CD4-positive, alpha-beta T cell (primary cell): ENCODE results near the gene RAI14. TPM values are rescaled to one million over a fixed set of nuclear protein-coding genes. Genes with fewer than 3 reads are reported as not detected.

Experiments
- ATAC-seq: fragments of 200-7000 bp; cut with Tn5 transposase; one replicate; pipeline ENCODE4 v1.10.0; 2022; ENCODE audit warnings: mild to moderate bottlenecking; ENCODE audit not compliant: poor library complexity
- CTCF ChIA-PET: fragments of 350-600 bp; sonication (Branson Sonifier 250); formaldehyde crosslinking; loops from one replicate; lab custom pipeline; 2021; ENCODE audit warnings: antibody characterized with exemption, inconsistent platforms; lab: Charles Lee
- POLR2A ChIA-PET: fragments of 350-600 bp; sonication (Branson Sonifier 250); formaldehyde crosslinking; loops from one replicate; lab custom pipeline; 2021; ENCODE audit warnings: antibody characterized with exemption, inconsistent platforms; lab: Charles Lee
- DNase-seq, 14 experiments: peaks; one replicate each; pipeline ENCODE4 v3.0.0-alpha.2; 2013 to 2020; ENCODE audit warnings: mixed read lengths in 2 of 14
- H3K27ac ChIP-seq, 2 donors: one replicate each; pipeline versions ENCODE4 v1.5.1 to v1.7.0; 2013; ENCODE audit warnings: low read length in 2 of 2, low read depth in 1 of 2, mild to moderate bottlenecking in 1 of 2
- H3K27me3 ChIP-seq, 2 experiments: 1 replicate in 1 of 2; 2 replicates in 1 of 2; pipeline versions ENCODE4 v1.6.1 to v1.7.0; 2013; ENCODE audit warnings: low read length in 2 of 2, control low read depth in 1 of 2, mild to moderate bottlenecking in 1 of 2, moderate library complexity in 1 of 2; ENCODE audit not compliant: insufficient read depth in 2 of 2, control insufficient read depth in 1 of 2
- H3K36me3 ChIP-seq: one replicate; pipeline ENCODE4 v1.6.1; 2013; ENCODE audit warnings: low read length, control low read depth; ENCODE audit not compliant: insufficient read depth
- H3K4me1 ChIP-seq: one replicate; pipeline ENCODE4 v1.6.1; 2013; ENCODE audit warnings: low read length, control low read depth; ENCODE audit not compliant: insufficient read depth
- H3K4me3 ChIP-seq: one replicate; pipeline ENCODE4 v1.5.1; 2013; ENCODE audit warnings: mild to moderate bottlenecking, low read length, moderate library complexity
- H3K9me3 ChIP-seq, 2 experiments: 1 replicate in 1 of 2; 2 replicates in 1 of 2; pipeline versions ENCODE4 v1.6.1 to v1.7.0; 2013; ENCODE audit warnings: low read length in 2 of 2, mild to moderate bottlenecking in 2 of 2, control low read depth in 1 of 2, moderate library complexity in 1 of 2; ENCODE audit not compliant: control insufficient read depth in 1 of 2, insufficient read depth in 1 of 2
- H3K27ac Mint-ChIP-seq: one replicate; pipeline ENCODE4 v1.8.0; 2020; ENCODE audit warnings: mixed read lengths
- H3K27me3 Mint-ChIP-seq: one replicate; pipeline ENCODE4 v1.8.0; 2021; ENCODE audit warnings: mixed read lengths
- H3K36me3 Mint-ChIP-seq: one replicate; pipeline ENCODE4 v1.8.0; 2021; ENCODE audit warnings: low read depth, mixed read lengths
- H3K4me1 Mint-ChIP-seq: one replicate; pipeline ENCODE4 v1.8.0; 2021; ENCODE audit warnings: low read depth, mixed read lengths
- H3K4me3 Mint-ChIP-seq: one replicate; pipeline ENCODE4 v1.8.0; 2020; ENCODE audit warnings: mild to moderate bottlenecking, mixed read lengths
- H3K9me3 Mint-ChIP-seq: one replicate; pipeline ENCODE4 v1.8.0; 2020; ENCODE audit warnings: mixed read lengths
- intact Hi-C, 2 experiments: fragments of 100-400 bp; cut with DNase I in 1 of 2; cut with micrococcal nuclease in 1 of 2; formaldehyde crosslinking; loops; one replicate each; pipeline versions ENCODE4 v1.15.1 to v1.9.0; 2023 to 2025; cut with DNase I, micrococcal nuclease
- total RNA-seq, 174 experiments: library from RNA in 2 of 174; stranded (reverse) in 2 of 174; gene quantifications; one replicate each; pipeline ENCODE4 v1.2.3 and lab custom pipeline; 2021 to 2026
- TF ChIP-seq, protein P1 (sequence below): fragments of 200-600 bp; IDR thresholded peaks from one replicate; pipeline ENCODE4 v1.8.0; 2022; ENCODE audit warnings: antibody characterized with exemption, mild to moderate bottlenecking

The RAI14 gene
- total RNA-seq, 2 experiments from 2014 or later = 0.20 to 0.60 TPM

DNA sequence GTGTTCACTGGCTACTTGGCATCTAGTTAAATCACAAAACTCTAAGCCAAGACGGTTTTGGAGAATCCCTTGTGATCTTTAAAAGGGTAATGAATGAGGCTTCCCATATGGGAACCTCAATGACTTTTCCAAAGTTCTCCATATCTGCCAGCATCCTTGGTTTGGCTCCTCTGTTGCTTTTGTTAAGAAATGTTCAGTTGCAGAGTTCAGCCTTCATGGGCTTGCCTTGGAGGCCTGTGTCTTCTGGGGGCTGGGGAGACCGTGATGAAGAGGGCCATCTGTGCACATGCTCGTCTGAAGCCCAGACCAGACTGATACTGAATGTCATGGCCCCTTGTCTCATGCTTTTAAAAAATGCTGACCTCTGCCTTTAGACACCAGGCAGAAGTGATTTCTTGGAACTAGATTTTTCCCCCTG is 84.3 kb downstream of the RAI14 start:
- Mint-ChIP-seq H3K27ac (no peak overlapping the region), H3K4me3 (no peak overlapping the region), H3K27me3 (peaks cover 7% of the 10 kb centered on the region), H3K36me3 (no peaks in the 10 kb centered on the region), H3K4me1 (no peaks in the 10 kb centered on the region), H3K9me3 (no peaks in the 10 kb centered on the region)
- ATAC-seq = no peak
- Histone ChIP-seq H3K4me1 (peaks cover 4% of the 10 kb centered on the region), H3K9me3 (no peaks in the 10 kb centered on the region), H3K4me3 (no peak overlapping the region), H3K27me3 (no peaks in the 10 kb centered on the region), H3K27ac (no peak overlapping the region), H3K36me3 (no peaks in the 10 kb centered on the region)
- intact Hi-C loops = no loop called here
- TF ChIP-seq, protein P1, sequence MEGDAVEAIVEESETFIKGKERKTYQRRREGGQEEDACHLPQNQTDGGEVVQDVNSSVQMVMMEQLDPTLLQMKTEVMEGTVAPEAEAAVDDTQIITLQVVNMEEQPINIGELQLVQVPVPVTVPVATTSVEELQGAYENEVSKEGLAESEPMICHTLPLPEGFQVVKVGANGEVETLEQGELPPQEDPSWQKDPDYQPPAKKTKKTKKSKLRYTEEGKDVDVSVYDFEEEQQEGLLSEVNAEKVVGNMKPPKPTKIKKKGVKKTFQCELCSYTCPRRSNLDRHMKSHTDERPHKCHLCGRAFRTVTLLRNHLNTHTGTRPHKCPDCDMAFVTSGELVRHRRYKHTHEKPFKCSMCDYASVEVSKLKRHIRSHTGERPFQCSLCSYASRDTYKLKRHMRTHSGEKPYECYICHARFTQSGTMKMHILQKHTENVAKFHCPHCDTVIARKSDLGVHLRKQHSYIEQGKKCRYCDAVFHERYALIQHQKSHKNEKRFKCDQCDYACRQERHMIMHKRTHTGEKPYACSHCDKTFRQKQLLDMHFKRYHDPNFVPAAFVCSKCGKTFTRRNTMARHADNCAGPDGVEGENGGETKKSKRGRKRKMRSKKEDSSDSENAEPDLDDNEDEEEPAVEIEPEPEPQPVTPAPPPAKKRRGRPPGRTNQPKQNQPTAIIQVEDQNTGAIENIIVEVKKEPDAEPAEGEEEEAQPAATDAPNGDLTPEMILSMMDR = no peak
- ChIA-PET CTCF (no interaction called here), POLR2A (no interaction called here)
- no peak for DNase-seq

DNA sequence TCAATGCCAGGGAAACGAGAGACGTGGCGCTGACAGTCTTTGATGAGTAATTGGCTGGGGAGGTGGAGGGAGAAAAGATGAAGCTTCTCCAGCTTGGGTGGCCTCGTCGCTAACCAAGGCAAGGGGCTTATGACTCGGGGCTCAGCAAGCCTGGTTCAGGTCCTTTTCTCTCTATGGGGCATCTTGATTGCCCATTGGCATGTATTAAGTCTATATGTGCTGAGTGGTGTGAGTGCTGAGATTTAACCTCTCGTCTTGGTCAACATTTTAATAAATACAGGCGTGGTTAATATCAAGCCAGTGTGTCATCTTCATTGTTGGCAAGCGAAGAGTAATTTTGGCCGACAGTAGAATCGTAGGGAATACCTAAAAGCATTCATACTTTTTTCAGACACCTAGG is 85.9 kb downstream of the RAI14 start:
- Mint-ChIP-seq H3K36me3 (no peaks in the 10 kb centered on the region), H3K4me3 (no peak overlapping the region), H3K9me3 (no peaks in the 10 kb centered on the region), H3K27me3 (peaks cover 3% of the 10 kb centered on the region), H3K4me1 (no peaks in the 10 kb centered on the region), H3K27ac (no peak overlapping the region)
- ChIA-PET CTCF (no interaction called here), POLR2A (no interaction called here)
- no peaks in the 10 kb centered on the region for H3K9me3 ChIP-seq
- intact Hi-C loops = no loop called here
- ATAC-seq (no peak), DNase-seq (no peak)
- H3K27ac ChIP-seq = no peak overlapping the region
- no peak overlapping the region for H3K4me3 ChIP-seq
- H3K27me3 ChIP-seq = no peaks in the 10 kb centered on the region
- H3K4me1 ChIP-seq = peaks cover 4% of the 10 kb centered on the region
- H3K36me3 ChIP-seq = no peaks in the 10 kb centered on the region
- TF ChIP-seq, protein P1 = no peak

GRCh38 chr5:34743878-34744277 is 87.8 kb downstream of the RAI14 start:
- H3K36me3 Mint-ChIP-seq = no peaks in the 10 kb centered on the region
- ChIA-PET POLR2A (no interaction called here), CTCF (no interaction called here)
- H3K27ac ChIP-seq = no peak overlapping the region
- no peak overlapping the region for H3K4me3 ChIP-seq
- H3K4me3 Mint-ChIP-seq = no peak overlapping the region
- H3K9me3 ChIP-seq = no peaks in the 10 kb centered on the region
- H3K4me1 ChIP-seq = peaks cover 4% of the 10 kb centered on the region
- no peaks in the 10 kb centered on the region for H3K27me3 Mint-ChIP-seq
- H3K27ac Mint-ChIP-seq = no peak overlapping the region
- TF ChIP-seq, protein P1 = no peak
- intact Hi-C loops = no loop called here
- no peaks in the 10 kb centered on the region for H3K27me3 ChIP-seq
- H3K4me1 Mint-ChIP-seq = no peaks in the 10 kb centered on the region
- ATAC-seq = no peak
- DNase-seq = no peak
- H3K9me3 Mint-ChIP-seq = no peaks in the 10 kb centered on the region
- H3K36me3 ChIP-seq = no peaks in the 10 kb centered on the region
